ENCODE measurements around the gene SEC14L2.

Gene SEC14L2

GRCh38 chr22:30396871-30397655 is at the start of gene SEC14L2:
SEC14L2 (plus strand) TSS chr22:30397018; CDS start chr22:30397117, 99 bp downstream.
- no peaks in the 10 kb centered on the region for H3K9me3 ChIP-seq (ENCODE audit: control insufficient read depth, insufficient read depth, low read length)
- peak within 1 kb of the TSS; percentile 74 for H3K9ac ChIP-seq (ENCODE audit: low read depth, low read length)
- no peaks in the 10 kb centered on the region for H3K36me3 ChIP-seq (ENCODE audit: insufficient read depth, low read length)
- peaks cover 23% of the 10 kb centered on the region for H3K4me1 ChIP-seq (ENCODE audit: insufficient read depth, low read length)

GRCh38 chr22:30347255-30347892 is 49.4 kb upstream of the SEC14L2 start:
- Histone ChIP-seq H3K4me1 (ENCODE audit: insufficient read depth, low read length) (no peaks in the 10 kb centered on the region), H3K36me3 (ENCODE audit: insufficient read depth, low read length) (peaks cover 45% of the 10 kb centered on the region), H3K9ac (ENCODE audit: low read depth, low read length) (no peak overlapping the region), H3K9me3 (ENCODE audit: control insufficient read depth, insufficient read depth, low read length) (no peaks in the 10 kb centered on the region)

GRCh38 chr22:30348404-30348803 is 48.4 kb upstream of the SEC14L2 start:
- H3K36me3 ChIP-seq (ENCODE audit: insufficient read depth, low read length): peaks cover 44% of the 10 kb centered on the region
- H3K9ac ChIP-seq (ENCODE audit: low read depth, low read length): no peak overlapping the region
- H3K4me1 ChIP-seq (ENCODE audit: insufficient read depth, low read length): no peaks in the 10 kb centered on the region
- H3K9me3 ChIP-seq (ENCODE audit: control insufficient read depth, insufficient read depth, low read length): no peaks in the 10 kb centered on the region

- Histone ChIP-seq H3K9ac (ENCODE audit: low read depth, low read length) (no peak overlapping the region), H3K36me3 (ENCODE audit: insufficient read depth, low read length) (peaks cover 40% of the 10 kb centered on the region), H3K4me1 (ENCODE audit: insufficient read depth, low read length) (no peaks in the 10 kb centered on the region), H3K9me3 (ENCODE audit: control insufficient read depth, insufficient read depth, low read length) (no peaks in the 10 kb centered on the region)
Measured at GRCh38 chr22:30348809-30349208, 48.0 kb upstream of the SEC14L2 start.

GRCh38 chr22:30351226-30351625 is 45.6 kb upstream of the SEC14L2 start:
- Histone ChIP-seq H3K9me3 (ENCODE audit: control insufficient read depth, insufficient read depth, low read length) (no peaks in the 10 kb centered on the region), H3K4me1 (ENCODE audit: insufficient read depth, low read length) (peaks cover 6% of the 10 kb centered on the region; the same call in 1 of the 2 replicates), H3K36me3 (ENCODE audit: insufficient read depth, low read length) (peaks cover 16% of the 10 kb centered on the region), H3K9ac (ENCODE audit: low read depth, low read length) (no peak overlapping the region)

- H3K4me1 ChIP-seq (ENCODE audit: insufficient read depth, low read length): peaks cover 6% of the 10 kb centered on the region; the same call in 1 of the 2 replicates
- H3K9me3 ChIP-seq (ENCODE audit: control insufficient read depth, insufficient read depth, low read length): no peaks in the 10 kb centered on the region
- H3K9ac ChIP-seq (ENCODE audit: low read depth, low read length): no peak overlapping the region
- peaks cover 9% of the 10 kb centered on the region for H3K36me3 ChIP-seq (ENCODE audit: insufficient read depth, low read length)
Measured at GRCh38 chr22:30354644-30355043, 42.2 kb upstream of the SEC14L2 start.

- Histone ChIP-seq H3K36me3 (ENCODE audit: insufficient read depth, low read length) (peaks cover 4% of the 10 kb centered on the region; the same call in 1 of the 2 replicates), H3K9ac (ENCODE audit: low read depth, low read length) (peak within 1 kb of the TSS; percentile 95), H3K9me3 (ENCODE audit: control insufficient read depth, insufficient read depth, low read length) (no peaks in the 10 kb centered on the region), H3K4me1 (ENCODE audit: insufficient read depth, low read length) (peaks cover 6% of the 10 kb centered on the region; the same call in 1 of the 2 replicates)
Measured at GRCh38 chr22:30356449-30357235, 40.2 kb upstream of the SEC14L2 start, which contains the start of the genes CCDC157 and SF3A1. CCDC157 (plus strand) TSS chr22:30357007; CDS start chr22:30366001, 8,994 bp downstream. SF3A1 (minus strand) TSS chr22:30356894; CDS start chr22:30356792, 102 bp downstream.

- Histone ChIP-seq H3K9ac (ENCODE audit: low read depth, low read length) (peak overlapping the region; percentile 95), H3K9me3 (ENCODE audit: control insufficient read depth, insufficient read depth, low read length) (no peaks in the 10 kb centered on the region), H3K4me1 (ENCODE audit: insufficient read depth, low read length) (peaks cover 6% of the 10 kb centered on the region; the same call in 1 of the 2 replicates), H3K36me3 (ENCODE audit: insufficient read depth, low read length) (peaks cover 4% of the 10 kb centered on the region; the same call in 1 of the 2 replicates)
Measured at GRCh38 chr22:30357236-30357570, 39.6 kb upstream of the SEC14L2 start.

GRCh38 chr22:30357650-30358215 is 39.1 kb upstream of the SEC14L2 start:
- Histone ChIP-seq H3K9me3 (ENCODE audit: control insufficient read depth, insufficient read depth, low read length) (no peaks in the 10 kb centered on the region), H3K36me3 (ENCODE audit: insufficient read depth, low read length) (peaks cover 2% of the 10 kb centered on the region; the same call in 1 of the 2 replicates), H3K9ac (ENCODE audit: low read depth, low read length) (peak overlapping the region; percentile 95; the same call in 1 of the 2 replicates), H3K4me1 (ENCODE audit: insufficient read depth, low read length) (peaks cover 11% of the 10 kb centered on the region; the same call in 1 of the 2 replicates)

GRCh38 chr22:30358541-30358940 is 38.3 kb upstream of the SEC14L2 start:
- H3K4me1 ChIP-seq (ENCODE audit: insufficient read depth, low read length): peaks cover 19% of the 10 kb centered on the region; the same call in 1 of the 2 replicates
- no peak overlapping the region for H3K9ac ChIP-seq (ENCODE audit: low read depth, low read length)
- H3K36me3 ChIP-seq (ENCODE audit: insufficient read depth, low read length): no peaks in the 10 kb centered on the region
- H3K9me3 ChIP-seq (ENCODE audit: control insufficient read depth, insufficient read depth, low read length): no peaks in the 10 kb centered on the region

GRCh38 chr22:30361916-30362650 is 34.7 kb upstream of the SEC14L2 start:
- H3K4me1 ChIP-seq (ENCODE audit: insufficient read depth, low read length): peaks cover 13% of the 10 kb centered on the region; the same call in 1 of the 2 replicates
- H3K36me3 ChIP-seq (ENCODE audit: insufficient read depth, low read length): no peaks in the 10 kb centered on the region; the same call in 1 of the 2 replicates
- no peak overlapping the region for H3K9ac ChIP-seq (ENCODE audit: low read depth, low read length)

GRCh38 chr22:30362651-30363281 is 34.1 kb upstream of the SEC14L2 start:
- H3K9ac ChIP-seq (ENCODE audit: low read depth, low read length): no peak overlapping the region
- no peaks in the 10 kb centered on the region for H3K9me3 ChIP-seq (ENCODE audit: control insufficient read depth, insufficient read depth, low read length)
- H3K36me3 ChIP-seq (ENCODE audit: insufficient read depth, low read length): no peaks in the 10 kb centered on the region; the same call in 1 of the 2 replicates
- H3K4me1 ChIP-seq (ENCODE audit: insufficient read depth, low read length): peaks cover 13% of the 10 kb centered on the region; the same call in 1 of the 2 replicates

More at GRCh38 chr22:30361916-30362650, 34.7 kb upstream of the SEC14L2 start:
- no peaks in the 10 kb centered on the region for H3K9me3 ChIP-seq (ENCODE audit: control insufficient read depth, insufficient read depth, low read length)

GRCh38 chr22:30365891-30366290 is 30.9 kb upstream of the SEC14L2 start:
- no peaks in the 10 kb centered on the region for H3K9me3 ChIP-seq (ENCODE audit: control insufficient read depth, insufficient read depth, low read length)
- no peak overlapping the region for H3K9ac ChIP-seq (ENCODE audit: low read depth, low read length)
- H3K4me1 ChIP-seq (ENCODE audit: insufficient read depth, low read length): peaks cover 16% of the 10 kb centered on the region; the same call in 1 of the 2 replicates
- no peaks in the 10 kb centered on the region; the same call in 1 of the 2 replicates for H3K36me3 ChIP-seq (ENCODE audit: insufficient read depth, low read length)
